ENCODE results near the gene MTMR2.

The MTMR2 gene

DNA sequence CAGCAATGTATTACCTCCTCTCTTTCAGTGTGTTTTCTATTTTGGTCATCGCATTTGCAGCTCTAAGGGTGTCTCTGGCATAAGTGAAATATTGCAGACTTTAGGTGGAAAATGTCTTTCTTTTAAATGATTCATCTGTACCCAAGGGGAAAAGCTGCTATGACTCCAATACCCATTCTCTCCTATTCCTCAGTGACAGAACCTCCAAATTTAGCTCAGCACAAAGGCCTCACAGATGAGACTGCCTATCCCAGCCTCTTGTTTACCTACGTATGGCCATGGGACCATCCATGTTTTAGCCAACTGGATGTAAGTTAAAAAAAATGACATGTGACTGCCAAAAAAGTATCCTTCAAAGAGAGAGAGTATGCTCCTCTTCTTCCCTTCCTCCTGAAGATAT lies 7.9 kb downstream of the MTMR2 start:
- TF ChIP-seq, protein P1, sequence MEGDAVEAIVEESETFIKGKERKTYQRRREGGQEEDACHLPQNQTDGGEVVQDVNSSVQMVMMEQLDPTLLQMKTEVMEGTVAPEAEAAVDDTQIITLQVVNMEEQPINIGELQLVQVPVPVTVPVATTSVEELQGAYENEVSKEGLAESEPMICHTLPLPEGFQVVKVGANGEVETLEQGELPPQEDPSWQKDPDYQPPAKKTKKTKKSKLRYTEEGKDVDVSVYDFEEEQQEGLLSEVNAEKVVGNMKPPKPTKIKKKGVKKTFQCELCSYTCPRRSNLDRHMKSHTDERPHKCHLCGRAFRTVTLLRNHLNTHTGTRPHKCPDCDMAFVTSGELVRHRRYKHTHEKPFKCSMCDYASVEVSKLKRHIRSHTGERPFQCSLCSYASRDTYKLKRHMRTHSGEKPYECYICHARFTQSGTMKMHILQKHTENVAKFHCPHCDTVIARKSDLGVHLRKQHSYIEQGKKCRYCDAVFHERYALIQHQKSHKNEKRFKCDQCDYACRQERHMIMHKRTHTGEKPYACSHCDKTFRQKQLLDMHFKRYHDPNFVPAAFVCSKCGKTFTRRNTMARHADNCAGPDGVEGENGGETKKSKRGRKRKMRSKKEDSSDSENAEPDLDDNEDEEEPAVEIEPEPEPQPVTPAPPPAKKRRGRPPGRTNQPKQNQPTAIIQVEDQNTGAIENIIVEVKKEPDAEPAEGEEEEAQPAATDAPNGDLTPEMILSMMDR (IDR thresholded peaks at IDR 0.05; ENCODE audit: borderline replicate concordance, control extremely low read depth, extremely low read depth, insufficient read depth, missing control alignments) = no peak
- DNase-seq (ENCODE audit: low spot score) = no peak
- in situ Hi-C loops (cut with MboI; ENCODE audit: low sequenced_read_pairs, unreplicated experiment) = no loop called here

DNA sequence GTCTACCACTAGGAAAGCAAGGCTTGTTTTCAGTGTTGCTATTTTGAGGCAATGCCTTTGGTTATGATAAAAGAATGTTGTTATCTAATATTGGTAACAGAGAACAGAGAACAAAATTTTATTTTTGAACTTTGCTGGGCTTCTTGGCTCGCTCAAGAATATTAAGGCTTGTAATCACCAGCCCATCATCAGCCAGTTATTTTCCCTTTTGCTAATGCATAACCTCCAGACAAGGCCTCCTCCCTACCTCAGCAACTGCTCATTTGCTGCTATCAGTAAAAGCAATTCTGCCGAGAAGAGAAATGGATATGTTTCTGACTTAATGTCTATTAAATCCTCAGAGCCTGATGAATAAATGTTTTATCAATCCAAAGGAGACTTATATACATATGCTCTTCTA lies 8.9 kb downstream of the MTMR2 start:
- in situ Hi-C loops (cut with MboI; ENCODE audit: low sequenced_read_pairs, unreplicated experiment) = no loop called here
- DNase-seq (ENCODE audit: low spot score) = no peak
- TF ChIP-seq, protein P1 (IDR thresholded peaks at IDR 0.05; ENCODE audit: borderline replicate concordance, control extremely low read depth, extremely low read depth, insufficient read depth, missing control alignments) = no peak

DNA sequence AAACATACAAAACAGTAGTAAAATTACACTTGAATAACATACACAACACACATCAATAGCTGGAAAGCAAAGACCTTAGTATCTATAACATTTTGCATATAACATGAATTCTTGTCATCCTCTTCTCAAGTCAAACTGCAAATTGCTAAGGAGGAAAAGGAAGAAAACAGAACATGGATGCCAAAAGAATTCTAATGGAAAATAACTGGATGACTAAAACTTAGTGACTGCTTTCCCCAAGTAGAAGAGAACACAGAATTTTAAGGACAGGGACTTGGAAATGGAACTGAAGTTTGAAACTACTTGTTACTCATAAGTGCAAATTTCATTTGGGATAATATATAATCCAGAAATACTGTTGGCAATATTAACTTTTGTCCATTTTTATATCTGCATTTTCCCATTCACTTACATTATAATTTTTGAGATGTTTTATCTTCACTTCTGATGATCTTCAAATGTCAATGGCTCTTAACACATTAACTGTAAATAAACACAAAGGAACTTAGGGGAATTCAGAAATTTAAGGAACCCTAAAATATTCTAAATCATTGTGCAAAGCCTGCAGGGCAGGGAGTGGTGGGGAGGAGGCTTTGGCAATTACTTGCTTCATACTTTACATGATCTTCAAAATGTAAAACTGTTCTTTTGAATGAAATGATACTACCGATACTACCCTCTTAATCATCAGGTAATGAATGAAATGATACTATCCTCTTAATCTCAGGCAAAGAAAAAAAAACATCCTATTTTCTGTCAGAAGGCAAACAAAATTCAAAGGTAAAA lies 9.9 kb downstream of the MTMR2 start:
- no peak for DNase-seq (ENCODE audit: low spot score)
- TF ChIP-seq, protein P1 (IDR thresholded peaks at IDR 0.05; ENCODE audit: borderline replicate concordance, control extremely low read depth, extremely low read depth, insufficient read depth, missing control alignments) = no peak
- in situ Hi-C loops (cut with MboI; ENCODE audit: low sequenced_read_pairs, unreplicated experiment) = no loop called here

DNA sequence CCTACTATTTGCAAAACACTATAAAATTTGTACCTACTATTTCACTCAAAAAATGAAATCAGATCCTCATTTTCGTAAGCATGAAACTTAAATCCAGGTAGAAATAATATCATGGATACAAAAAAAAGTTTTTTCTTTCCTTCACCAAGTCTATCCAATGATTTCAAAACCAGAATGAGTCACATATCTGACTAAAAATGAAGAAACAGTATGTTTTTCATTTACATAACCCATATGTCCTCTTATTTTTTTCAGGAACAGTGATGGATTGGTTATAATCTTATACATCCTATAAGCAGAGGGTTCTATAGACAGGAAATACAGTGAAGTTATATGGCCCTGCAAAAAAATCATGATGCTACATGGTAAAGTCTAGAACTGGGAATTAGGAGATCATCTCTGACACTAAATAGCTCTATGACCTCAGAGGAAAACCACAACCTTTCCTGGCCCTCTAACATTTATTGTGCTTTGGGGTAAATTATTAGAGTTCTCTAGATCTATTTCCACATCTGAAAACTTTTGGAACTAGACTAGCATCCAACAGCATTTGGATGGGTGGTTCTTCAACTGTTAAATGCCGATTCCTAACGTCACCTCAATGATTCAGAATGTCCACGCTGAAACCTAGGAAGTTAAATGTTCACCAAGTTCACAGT lies 10.9 kb downstream of the MTMR2 start:
- TF ChIP-seq, protein P1 (IDR thresholded peaks at IDR 0.05; ENCODE audit: borderline replicate concordance, control extremely low read depth, extremely low read depth, insufficient read depth, missing control alignments) = no peak
- in situ Hi-C loops (cut with MboI; ENCODE audit: low sequenced_read_pairs, unreplicated experiment) = no loop called here
- no peak for DNase-seq (ENCODE audit: low spot score)

DNA sequence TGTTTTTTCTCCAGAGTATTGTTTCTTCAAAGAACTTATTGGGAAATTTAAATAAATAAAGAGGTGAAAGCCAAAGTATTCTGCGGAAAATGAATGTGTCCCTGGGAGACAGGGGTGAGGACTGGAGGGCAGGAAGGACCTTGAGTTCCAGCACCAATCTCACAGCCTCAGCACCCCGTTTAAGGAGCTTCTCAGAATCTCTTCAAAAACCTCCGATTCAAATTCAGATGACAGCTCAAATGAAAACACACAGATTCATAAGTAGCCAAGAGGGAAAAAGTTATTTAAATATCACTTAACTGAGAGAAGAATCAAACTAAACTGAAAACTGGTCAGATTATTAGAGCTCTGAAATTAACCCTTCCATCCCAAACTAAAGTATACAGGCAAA lies 12.5 kb downstream of the MTMR2 start:
- in situ Hi-C loops (cut with MboI; ENCODE audit: low sequenced_read_pairs, unreplicated experiment) = no loop called here
- no peak for DNase-seq (ENCODE audit: low spot score)
- TF ChIP-seq, protein P1 (IDR thresholded peaks at IDR 0.05; ENCODE audit: borderline replicate concordance, control extremely low read depth, extremely low read depth, insufficient read depth, missing control alignments) = no peak

DNA sequence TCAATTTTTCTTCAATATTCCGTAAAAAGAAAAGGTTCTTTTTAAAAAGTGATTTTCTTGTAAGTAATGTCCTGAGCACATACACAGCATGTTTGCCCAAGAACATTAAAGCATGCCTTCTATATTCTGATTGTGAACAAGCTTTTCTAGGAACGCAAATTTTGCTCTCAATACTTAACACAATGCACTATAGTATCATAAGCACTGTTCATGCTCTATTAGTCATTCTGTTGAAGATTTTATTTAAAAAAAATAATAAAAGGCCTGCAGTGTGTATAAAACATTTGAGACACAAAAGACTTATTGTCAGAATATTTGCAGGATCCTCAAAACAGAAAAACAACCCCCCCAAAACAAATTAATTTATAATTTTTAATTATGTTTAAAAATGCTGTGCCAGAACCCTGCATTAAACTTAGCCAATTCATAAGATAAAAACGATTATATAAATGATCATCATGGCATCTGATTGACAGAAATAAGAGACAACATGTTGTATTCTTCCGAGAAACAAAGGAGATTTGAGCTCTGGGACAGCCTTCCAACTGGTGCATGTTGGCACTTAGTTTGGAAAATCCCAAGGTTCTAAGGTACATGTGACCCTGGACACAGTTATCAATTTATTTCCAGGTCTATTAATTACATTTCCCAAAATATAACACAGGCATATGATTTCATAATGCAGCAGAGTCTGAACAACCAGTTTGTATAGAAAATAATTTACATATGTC lies 13.1 kb downstream of the MTMR2 start:
- in situ Hi-C loops (cut with MboI; ENCODE audit: low sequenced_read_pairs, unreplicated experiment) = no loop called here
- DNase-seq (ENCODE audit: low spot score) = no peak
- TF ChIP-seq, protein P1 (IDR thresholded peaks at IDR 0.05; ENCODE audit: borderline replicate concordance, control extremely low read depth, extremely low read depth, insufficient read depth, missing control alignments) = no peak
